GM12892 (cell line): Measurements from ENCODE around the gene VNN1.
"Not testable (repeated sequence)": the region's sequence is repeated elsewhere in the genome, so short reads cannot be mapped to it uniquely, and the experiment has no call there.

Experiments
- POLR2A ChIP-seq: IDR thresholded peaks from 2 replicates; pipeline ENCODE4 v1.6.1; 2011; ENCODE audit warnings: low read depth, low read length, control low read depth
- POLR2AphosphoS5 ChIP-seq: IDR thresholded peaks from 2 replicates; pipeline ENCODE4 v1.6.1; 2011; ENCODE audit warnings: low read depth, low read length, control low read depth

DNA sequence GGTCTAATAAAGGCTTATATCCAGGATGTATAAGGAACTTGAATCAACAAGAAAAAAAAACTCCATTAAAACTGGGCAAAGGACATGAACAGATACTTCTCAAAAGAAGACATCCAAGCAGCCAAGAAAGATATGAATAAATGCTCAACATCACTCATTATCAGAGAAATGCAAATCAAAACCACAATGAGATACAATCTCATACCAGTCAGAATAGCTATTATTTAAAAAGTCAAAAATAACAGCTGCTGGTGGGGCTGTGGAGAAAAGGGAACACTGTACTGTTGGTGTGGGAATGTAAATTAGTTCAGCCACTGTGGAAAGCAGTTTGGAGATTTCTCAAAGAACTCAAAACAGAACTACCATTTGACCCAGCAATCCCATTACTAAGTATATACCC lies 34.8 kb downstream of the VNN1 start:
- not testable (repeated sequence) for TF ChIP-seq POLR2A, POLR2AphosphoS5
